ENCODE measurements around the gene NUDT2.

Gene NUDT2

GRCh38 chr9:34385561-34386230, 56.3 kb downstream of the NUDT2 start:
- no peak for TF ChIP-seq CTCF (IDR thresholded peaks at IDR 0.05; ENCODE audit: borderline replicate concordance, insufficient read depth, low read depth, low read length)
- no peak overlapping the region for H3K4me3 ChIP-seq (ENCODE audit: low read depth, low read length)

GRCh38 chr9:34386656-34387055, 57.3 kb downstream of the NUDT2 start:
- H3K4me3 ChIP-seq (ENCODE audit: low read depth, low read length), result no peak overlapping the region
- no peak for TF ChIP-seq CTCF (IDR thresholded peaks at IDR 0.05; ENCODE audit: borderline replicate concordance, insufficient read depth, low read depth, low read length)

GRCh38 chr9:34387239-34387638, 57.9 kb downstream of the NUDT2 start:
- TF ChIP-seq CTCF (IDR thresholded peaks at IDR 0.05; ENCODE audit: borderline replicate concordance, insufficient read depth, low read depth, low read length), result no peak
- no peak overlapping the region for H3K4me3 ChIP-seq (ENCODE audit: low read depth, low read length)

GRCh38 chr9:34392511-34392910, 63.1 kb downstream of the NUDT2 start:
- no peak for TF ChIP-seq CTCF (IDR thresholded peaks at IDR 0.05; ENCODE audit: borderline replicate concordance, insufficient read depth, low read depth, low read length)

More at GRCh38 chr9:34392511-34392910, 63.1 kb downstream of the NUDT2 start:
- no peak overlapping the region for H3K4me3 ChIP-seq (ENCODE audit: low read depth, low read length)

All from GM12875 (cell line).